H1 (cell line): ENCODE measurements around the gene FXR2. TPM values are rescaled to one million over a fixed set of nuclear protein-coding genes. Genes with fewer than 3 reads are reported as not detected.

Experiments
- CEBPB ChIP-seq: IDR thresholded peaks from 2 replicates; pipeline ENCODE4 v1.6.1; 2012; ENCODE audit warnings: low read depth, low read length
- JUND ChIP-seq: IDR thresholded peaks from 2 replicates; pipeline ENCODE4 v1.6.1; 2011; ENCODE audit warnings: mild to moderate bottlenecking, improper control_type of control experiment, low read length
- SP1 ChIP-seq: IDR thresholded peaks from 2 replicates; pipeline ENCODE4 v1.6.1; 2011; ENCODE audit warnings: low read depth, low read length
- polyA plus RNA-seq, 7 experiments: library from polyadenylated mRNA; depleted of rRNA in 3 of 7; stranded (reverse) in 5 of 7; unstranded in 2 of 7; fragments of >200 nt in 5 of 7; fragments of 200-250 nt in 2 of 7; gene quantifications; 1 replicate in 5 of 7; 2 replicates in 1 of 7; 4 replicates in 1 of 7; pipeline versions ENCODE4 v1.2.1 to v1.2.3, GENCODE V29; 2011 to 2013; ENCODE audit warnings: missing spikeins in 2 of 7, mixed read lengths in 2 of 7
- total RNA-seq: library from RNA; stranded (reverse); fragmentation: NEBNext Ultra II Directional; extraction: Animal tissue kit (Norgen Biotek cat#: 25700); gene quantifications from 2 replicates; pipeline ENCODE4 v1.2.1, GENCODE V29; 2021

FXR2 gene
- total and polyA plus RNA-seq, 2 of the 8 experiments (the other 6 are each of a cell fraction or from before 2014, with no cell fraction given), result 26.2 to 44.0 TPM

DNA sequence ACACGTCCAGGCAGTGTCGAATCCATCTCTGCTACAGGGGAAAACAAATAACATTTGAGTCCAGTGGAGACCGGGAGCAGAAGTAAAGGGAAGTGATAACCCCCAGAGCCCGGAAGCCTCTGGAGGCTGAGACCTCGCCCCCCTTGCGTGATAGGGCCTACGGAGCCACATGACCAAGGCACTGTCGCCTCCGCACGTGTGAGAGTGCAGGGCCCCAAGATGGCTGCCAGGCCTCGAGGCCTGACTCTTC lies 42.4 kb downstream of the FXR2 start (continued):
- TF ChIP-seq CEBPB (no peak), SP1 (no peak), JUND (no peak)
